T-helper 1 cell treated with Interleukin-12 subunit alpha and Interleukin-12 subunit beta and Interleukin-4 antibody, amounts not matched to agents 30 ng/mL and 1 ng/mL, for 36 hours (primary cell): Measurements from ENCODE around the gene BARHL1. TPM values are rescaled to one million over a fixed set of nuclear protein-coding genes. Genes with fewer than 3 reads are reported as not detected.

Experiments
- intact Hi-C: fragments of 100-400 bp; cut with micrococcal nuclease; formaldehyde crosslinking; loops from one replicate; pipeline ENCODE4 v1.15.1; 2024
- total RNA-seq: library from RNA; stranded (reverse); gene quantifications from 2 replicates; pipeline ENCODE4 v1.2.3, GENCODE V29; 2022

BARHL1 gene
- total RNA-seq = not detected in 2 replicates

DNA sequence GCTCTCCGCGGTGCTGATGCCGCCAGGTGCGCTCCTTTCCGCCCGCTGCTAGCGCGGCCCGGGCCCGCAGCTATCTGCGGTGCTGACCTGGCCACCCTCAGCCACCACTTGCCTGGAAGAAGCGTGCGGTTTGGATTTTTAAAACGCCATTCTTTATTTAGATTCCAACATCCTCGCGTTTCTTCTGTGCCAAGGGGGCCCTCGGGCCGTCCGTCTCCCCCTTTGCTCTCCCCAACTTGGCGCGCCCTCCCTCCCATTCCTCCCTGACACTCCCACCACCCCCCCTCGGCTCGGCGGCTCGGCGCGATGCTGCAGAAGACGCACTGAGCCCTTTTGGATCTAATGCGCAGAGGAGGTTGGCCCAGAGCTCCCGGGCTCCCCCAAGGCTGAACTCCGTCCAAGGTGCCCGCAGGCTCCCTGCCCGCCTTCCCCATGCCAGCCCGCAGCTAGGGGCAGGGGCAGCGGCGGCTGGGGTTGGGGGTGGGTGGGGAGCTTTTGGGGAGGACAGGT lies at the start of gene BARHL1:
TSS of gene BARHL1 (plus strand) at position 331 of the 510 bp plus-strand sequence. CDS start 192 bp downstream, outside the sequence.
- intact Hi-C loops = no loop called here

DNA sequence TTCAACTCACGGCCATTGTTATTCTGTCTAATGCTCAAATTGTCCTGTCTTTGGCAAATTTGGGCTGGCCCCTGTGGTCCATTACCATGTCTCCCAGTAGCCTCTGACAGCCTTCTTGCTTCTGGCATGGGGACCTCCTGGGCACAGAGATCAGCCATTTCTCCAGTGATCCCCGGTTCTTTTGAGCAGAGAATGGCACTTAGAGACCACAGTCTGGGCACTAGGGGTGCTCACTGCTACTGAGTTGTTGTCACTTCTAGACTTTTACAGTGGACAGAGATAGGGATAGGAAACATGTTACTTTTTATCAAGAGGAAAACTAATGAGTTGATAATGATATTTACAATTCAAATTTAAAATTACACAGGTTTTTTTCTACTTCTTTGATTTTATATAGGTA lies 47.6 kb upstream of the BARHL1 start:
- intact Hi-C loops = no loop called here

DNA sequence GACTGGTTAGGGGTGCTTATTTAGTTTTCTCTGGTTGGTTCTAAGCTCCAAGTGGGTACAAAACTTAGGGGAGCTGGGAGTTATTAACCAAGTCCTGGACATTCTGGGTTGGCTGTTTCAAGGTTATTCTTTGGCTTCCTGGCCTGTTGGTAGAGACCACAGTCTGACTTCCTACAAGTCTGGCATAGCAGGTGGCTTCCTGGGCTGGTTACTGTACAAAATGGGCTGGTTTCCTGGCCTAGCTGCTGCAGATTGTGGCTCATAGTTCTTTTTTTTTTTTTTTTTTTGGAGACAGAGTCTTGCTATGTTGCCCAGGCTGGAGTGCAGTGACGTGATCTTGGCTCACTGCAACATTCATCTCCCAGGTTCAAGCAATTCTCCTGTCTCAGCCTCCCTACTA lies 46.3 kb upstream of the BARHL1 start:
- intact Hi-C loops = no loop called here

DNA sequence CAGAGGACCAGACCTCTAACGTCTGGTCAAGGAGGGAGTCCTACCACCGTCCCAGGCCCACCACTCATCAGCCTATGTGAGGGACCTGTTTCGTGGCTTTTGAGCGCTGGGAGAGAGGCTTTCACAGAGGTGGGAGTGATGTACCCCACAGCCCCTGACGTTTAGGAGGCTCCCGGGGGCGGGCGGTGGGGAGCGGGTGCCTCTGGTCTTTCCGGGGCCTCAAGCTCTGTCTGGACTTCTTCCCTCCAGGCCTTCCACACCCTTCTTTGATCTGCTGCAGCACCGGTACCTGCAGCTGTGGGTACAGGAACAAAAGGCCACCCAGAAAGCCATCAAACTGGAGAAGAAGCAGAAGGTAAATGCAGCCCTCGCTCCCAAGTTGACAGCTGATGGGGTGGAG lies 45.1 kb upstream of the BARHL1 start:
- intact Hi-C loops = no loop called here

DNA sequence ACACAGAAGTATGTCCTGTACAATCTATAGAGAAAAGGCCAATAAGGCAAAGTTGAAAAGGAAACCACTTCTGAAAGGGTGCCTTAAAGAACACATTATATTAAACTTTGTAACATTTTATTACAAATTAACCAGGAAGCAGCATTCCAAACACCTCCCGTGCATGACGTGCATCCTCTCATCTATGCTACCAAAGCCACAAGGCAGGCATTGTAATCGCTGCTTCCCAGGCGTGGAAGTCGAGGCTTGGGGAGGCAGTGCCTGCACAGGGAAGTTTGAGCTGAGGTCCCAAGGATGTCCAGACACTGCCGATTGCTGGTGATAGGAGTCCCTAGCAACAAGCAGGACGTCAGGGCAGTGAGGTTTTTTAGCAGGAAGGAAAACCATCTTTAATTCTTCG lies 44.3 kb upstream of the BARHL1 start:
- intact Hi-C loops = no loop called here

DNA sequence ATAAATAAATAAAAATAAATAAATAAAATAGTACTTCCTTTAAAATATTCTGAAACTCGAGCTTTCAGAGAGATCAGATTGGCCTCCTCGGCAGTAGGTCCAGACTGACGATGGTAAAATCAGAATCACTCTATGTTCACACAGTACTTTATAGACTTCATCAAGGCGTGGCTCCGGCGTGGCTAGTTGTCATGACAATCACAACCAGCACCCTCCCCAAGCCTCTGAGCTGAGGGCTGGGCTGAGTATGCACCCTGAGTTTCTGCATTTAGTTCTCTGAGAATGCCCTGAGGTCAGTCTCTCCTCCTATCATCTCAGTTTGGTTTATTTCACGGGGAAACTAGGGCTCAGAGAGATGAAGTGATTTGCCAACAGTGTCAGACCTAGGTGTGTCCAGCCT lies 43.3 kb upstream of the BARHL1 start:
- intact Hi-C loops = no loop called here

DNA sequence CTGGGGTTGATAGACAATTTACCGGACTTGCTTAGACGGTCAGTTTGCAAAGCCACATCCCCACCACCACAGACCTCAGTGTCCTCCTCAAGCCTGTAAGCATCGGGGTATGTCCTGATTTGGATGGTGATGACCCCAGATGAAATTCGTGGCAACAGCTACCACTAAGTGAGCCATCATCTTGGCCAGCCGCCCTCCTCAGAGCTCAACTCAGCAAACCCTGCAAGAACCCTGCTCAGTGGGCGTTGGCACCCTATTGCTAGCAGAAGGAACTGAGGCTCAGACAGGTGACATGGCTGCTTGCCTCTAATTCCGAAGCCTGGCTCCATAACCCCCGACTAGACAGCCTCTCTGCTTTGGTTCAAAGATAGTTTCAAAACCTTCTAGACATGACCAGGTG lies 41.4 kb upstream of the BARHL1 start:
- intact Hi-C loops = no loop called here

DNA sequence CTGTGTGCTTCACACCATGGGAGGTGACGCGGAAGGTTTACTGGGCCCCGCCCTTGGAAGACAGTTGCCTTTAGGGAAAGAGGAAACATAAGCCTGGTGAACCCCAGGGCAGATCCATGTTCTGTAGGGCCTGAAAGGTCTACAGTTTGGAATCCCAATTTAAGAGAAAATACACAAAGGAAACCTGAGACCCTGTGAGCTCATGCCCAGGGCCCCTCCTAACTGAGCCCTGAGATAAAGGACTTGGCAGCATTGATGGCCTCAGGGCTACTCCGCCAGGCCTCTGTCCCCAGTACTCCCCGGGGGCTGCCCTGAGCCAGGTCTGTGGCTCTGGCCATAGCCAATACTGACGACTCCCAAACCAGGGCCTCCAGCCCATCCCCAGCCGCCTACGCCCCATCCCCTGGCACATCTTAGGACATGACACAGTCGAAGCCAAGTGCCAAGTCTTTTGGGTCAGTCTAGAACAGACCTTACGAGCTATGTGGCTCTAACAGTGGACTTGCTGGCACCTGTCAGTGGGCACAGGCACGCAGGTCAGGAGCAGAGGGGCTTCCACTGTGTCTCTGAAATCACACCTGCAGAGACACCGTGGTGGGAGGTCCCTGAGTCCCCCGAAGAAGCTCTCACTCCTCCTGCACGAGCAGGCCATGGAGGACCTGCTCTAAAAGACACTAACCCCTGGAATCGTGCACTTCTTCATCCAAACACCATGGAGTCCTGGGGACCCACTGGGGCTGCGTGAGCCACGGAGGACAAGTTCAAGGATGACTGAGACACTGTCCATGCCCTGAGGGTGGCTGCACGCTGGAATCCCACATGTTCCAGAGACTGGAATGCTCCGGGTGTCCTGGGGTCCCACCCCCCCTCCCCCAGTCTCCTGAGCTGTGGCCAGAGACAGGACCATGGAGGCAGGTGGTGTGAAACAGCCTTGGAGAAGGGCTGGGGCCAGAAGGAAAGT lies 40.3 kb upstream of the BARHL1 start:
- intact Hi-C loops = no loop called here

DNA sequence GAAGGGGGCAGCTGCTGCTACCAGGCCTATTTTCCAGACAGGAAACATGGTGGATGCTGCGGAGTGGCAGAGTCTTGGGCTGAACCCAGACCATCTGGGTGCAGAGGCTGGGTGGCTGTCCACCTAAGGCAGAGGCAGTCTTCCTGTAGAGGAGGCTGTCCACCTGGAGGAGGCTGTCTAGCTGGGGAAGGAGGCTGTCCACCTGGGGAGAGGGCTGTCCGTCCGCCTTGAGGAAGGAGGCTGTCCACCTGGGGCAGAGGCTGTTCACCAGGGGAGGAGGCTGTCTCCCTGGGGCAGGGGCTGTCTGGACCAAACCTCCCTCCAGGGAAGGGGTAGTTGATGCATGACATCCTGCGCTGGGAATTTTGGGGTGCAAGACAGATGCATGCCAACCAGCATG lies 39.2 kb upstream of the BARHL1 start:
- intact Hi-C loops = no loop called here

DNA sequence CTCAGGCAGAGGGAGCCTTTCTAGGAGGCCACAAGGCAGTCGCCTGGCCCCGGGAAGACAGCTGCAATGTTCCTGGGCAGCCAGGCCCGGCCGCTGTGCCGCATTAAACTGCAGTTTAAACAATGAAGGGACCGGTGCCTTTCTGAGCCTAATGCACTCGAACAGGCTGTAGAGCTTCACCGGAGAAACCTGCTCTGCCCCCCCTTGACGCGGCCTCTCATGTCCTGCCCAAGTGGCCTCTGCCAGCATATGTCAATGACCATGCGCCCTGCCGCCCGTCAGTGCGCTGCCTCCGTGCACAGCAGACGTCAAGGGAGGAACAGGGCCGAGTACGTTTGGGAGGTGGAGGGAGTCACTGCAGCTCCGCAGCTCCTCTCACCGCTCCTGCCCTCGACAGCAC lies 38.4 kb upstream of the BARHL1 start:
- intact Hi-C loops = no loop called here

DNA sequence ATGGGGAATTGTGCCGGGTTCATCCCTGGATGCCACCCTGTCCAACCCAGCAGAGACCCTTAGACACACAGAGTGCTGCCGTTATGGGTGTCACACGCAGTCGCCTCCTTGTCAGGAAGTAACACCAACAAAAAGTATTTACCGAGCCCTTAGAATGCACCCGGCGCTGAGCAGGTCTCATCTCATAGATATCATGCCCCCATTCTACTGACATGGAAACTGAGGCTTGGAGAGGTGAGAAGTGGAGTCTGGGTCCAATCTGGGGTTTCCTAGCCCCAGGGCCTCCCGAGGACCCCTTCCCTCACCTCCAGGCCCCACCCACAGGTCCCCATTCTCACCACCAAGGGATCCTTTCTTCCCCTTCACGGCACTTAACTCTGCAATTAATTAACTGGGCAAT lies 36.8 kb upstream of the BARHL1 start:
- intact Hi-C loops = no loop called here

DNA sequence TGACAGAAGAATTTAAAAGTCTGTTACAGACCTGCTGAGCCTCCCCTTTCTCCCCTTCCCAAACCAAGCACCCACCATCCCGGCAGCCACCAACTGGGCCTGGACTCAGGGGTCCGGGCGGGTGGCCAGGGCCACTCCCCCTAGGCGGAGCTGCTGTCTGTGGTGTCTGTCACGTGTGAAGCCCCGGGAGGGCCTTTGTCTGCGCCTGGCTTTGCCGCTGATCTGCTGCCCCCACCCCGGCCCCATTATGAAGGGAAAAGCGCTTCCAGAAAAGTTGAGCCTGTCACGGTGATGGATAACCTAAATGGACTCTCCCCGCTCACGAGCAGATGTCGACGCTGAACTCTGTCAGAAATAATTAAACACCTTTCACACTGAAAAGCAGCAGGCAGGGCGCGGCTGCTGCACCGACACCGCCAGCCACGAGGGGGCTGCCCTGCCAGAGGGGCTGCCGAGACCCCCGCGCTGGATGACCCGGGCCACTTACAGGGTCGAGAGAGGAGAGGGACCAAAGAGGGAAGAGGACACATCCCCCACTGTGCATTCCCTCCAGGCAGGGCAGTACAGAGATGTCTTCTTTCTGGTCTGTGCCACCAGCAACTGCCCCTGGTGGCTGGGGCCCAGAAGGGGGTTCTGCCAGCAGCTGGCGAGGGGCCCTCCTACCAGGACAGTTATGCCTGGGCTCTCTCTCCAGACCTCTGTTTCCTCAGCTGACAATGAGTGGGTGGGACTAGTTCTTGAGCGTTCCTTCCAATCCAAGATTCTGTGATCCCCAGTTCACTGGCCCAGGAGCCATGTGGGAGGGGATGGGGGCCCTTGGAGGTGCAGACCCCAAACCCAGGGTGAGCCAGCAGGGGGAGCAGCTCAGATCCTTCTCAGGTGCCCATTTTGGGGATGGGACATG lies 36.0 kb upstream of the BARHL1 start:
- intact Hi-C loops = no loop called here

DNA sequence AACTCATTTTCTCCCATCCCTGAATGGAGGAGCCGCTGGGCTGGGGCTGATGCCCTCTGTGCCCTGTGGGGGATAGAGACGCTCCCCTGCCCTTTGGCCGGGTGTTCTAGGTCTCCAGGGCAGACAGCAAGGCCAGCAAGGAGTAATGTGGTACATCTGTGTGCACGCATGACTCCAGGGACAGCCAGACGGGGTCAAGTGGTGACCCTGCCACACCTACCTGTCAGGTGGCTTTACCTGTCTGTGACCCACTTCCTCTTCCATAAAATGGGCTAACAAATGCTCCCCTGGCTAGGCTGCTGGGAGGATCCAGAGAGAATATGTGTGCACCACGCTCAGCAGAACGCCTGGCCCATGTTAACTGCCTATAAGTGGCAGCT lies 35.4 kb upstream of the BARHL1 start:
- intact Hi-C loops = no loop called here

DNA sequence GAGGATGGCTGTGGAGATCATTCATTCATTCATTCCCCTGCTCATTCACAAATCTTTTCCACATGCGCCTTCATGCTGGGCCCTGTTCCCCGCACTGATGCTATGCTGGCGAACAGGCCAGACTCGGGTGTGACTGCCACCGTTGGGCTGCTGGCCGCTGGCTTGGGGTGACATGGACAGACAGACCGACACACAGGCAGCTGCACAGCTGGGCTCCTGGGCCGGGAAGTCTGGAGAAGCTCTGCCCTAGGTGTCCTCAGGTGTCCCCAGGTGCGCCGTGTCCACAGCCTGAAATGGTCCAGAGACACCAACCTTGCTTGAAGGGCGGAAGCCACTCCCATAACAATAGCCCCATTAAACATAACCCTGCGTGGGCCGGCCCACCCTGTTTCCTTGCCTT lies 35.0 kb upstream of the BARHL1 start:
- intact Hi-C loops = no loop called here

DNA sequence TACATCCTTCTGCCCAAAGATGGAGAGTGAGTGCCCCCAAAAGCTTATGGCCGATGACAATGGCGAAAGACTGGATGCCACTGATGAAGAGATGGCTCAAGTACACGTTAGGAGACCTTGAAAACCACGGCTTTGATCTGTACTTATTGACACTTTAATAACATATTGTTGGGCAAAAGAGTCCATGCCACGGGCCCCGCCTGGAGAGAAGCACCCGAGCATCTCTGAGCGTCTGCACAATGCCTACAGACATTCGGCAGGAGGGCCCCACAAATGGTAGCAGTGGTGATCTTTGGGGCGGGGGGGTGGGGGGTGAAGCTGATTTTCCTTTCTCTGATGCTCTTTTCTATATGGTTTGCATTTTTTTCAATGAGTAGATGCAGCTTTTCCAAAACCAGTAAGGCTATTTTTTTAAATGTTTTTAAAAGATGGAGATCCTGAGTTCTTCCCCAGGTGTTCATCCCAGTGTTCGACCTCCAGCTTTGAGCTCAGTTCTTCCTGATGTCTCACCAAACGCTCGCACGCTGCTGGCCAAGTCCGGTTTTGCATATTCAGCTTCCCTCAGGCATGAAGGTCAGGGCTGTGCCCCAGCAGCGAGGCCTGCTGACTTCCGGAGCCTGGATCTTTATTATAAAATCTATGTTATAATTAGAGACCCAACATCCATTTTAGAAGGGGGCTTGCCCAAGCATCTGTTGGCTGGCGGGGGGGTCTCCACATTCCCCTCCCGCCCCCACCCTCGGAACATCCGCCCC lies 34.3 kb upstream of the BARHL1 start:
- intact Hi-C loops = no loop called here

DNA sequence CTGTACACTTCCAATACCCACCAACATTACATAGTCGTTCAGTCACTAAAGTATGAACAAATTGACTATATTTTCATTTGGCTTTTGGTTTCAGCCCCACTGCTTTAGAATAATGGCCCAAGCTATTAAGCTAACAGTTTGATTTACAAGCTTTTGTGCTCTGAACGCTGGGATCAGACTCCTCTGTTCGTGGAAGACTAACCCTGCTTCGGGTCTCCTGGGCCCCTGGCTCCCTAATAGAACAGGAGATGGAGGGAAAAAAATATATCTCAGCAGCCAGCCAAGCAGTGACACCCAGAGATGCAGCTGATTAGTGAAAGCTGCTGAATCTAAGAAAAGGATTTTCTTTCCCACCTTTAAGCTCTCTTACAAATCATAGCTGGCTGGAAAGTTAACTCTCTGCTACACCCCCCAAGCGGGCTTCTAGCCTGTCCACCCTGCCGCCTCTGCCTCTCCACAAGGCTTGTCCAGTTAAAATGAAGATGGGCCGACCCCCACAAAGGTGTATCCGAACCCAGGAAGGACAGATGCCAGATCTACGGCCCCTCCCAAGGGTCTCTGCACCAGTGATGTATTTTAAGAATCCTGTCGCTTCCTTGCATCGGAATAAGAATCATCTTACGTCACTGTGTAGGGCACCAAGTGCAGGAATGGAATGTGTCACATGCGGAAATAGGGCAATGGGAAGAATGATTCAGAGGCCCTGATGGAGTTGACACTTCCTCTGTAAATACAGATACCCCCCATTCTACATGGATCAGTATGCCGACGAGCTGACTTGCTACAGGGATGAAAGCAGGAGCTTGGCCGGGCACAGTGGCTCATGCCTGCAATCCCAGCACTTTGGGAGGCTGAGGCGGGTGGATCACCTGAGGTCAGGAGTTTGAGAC lies 33.4 kb upstream of the BARHL1 start:
- intact Hi-C loops = no loop called here

DNA sequence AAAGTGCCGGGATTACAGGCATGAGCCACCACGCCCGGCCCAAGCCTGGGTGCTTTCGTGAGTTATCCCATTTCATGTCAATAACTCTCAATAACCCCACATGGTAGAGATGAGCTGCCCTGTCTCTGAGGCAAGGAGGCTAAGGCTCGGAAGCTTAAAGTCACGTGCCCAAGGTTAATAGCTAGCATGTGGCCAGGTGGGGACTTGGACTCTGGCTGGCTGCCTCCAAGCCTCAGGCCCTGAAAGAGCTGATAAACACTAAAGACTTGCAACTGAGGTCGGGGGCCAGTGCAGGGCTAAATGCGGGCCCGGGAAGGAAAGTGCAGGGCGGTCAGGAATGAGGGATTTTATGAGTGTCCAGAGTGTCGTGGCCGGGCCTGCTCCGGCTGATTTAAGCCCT lies 30.9 kb upstream of the BARHL1 start:
- intact Hi-C loops = no loop called here

DNA sequence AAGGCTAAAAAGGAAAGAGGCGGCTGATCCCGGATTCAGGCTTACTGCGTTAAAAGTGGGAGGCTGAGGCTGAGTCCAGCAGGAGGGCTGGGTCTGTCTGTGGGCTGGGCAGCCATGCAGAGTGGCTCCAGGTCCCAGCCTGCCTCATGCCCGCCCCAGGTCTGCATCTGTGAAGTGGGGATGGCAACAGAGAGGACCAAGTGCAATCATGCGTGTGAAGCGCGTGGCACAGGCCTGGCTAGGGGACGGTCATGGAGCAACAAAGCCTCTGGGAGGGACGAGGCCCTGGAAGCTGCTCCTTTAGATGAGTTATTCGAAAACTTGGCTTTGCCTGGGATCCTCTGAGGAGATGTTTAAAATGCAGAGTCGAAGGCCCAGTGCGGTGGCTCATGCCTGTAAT lies 30.4 kb upstream of the BARHL1 start:
- intact Hi-C loops = no loop called here

DNA sequence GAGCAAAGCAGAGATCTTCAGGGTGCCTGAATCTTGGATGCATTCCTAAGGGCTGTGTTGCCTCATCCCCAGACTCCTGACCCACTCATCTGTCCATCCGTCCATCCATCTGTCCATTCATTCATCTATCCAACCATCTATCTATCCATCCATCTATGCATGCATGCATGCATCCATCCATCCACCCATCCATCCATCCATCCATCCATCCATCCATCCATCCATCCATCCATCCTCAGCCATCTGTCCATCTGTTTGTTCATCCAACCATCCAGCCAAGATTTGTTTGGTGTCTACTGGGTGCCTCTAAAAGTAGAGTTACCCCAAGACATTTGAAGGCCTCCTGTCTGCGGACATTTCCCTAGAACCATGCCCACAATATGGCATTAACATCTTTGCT lies 27.7 kb upstream of the BARHL1 start:
- intact Hi-C loops = no loop called here

DNA sequence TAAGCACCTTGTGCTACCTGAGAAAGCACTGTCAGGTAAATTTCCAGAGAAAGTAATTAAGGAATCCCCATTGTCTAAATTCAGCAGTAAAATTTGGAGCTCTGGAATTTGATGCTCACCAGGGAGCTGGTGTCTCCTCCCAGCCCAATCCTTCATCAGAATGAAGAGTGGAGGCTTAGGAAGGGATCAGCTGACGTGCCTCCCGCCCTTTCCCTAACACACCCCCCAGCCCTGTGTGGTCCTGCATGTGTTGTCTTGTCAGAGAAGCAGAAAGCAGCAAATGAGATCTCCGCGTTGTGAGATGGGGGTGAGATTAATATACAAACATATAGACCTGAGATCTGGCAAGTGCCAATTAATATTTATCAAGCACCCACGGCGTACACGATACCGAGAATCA lies 26.9 kb upstream of the BARHL1 start:
- intact Hi-C loops = no loop called here
